ENCODE measurements around the gene ING4.

ING4 gene

DNA sequence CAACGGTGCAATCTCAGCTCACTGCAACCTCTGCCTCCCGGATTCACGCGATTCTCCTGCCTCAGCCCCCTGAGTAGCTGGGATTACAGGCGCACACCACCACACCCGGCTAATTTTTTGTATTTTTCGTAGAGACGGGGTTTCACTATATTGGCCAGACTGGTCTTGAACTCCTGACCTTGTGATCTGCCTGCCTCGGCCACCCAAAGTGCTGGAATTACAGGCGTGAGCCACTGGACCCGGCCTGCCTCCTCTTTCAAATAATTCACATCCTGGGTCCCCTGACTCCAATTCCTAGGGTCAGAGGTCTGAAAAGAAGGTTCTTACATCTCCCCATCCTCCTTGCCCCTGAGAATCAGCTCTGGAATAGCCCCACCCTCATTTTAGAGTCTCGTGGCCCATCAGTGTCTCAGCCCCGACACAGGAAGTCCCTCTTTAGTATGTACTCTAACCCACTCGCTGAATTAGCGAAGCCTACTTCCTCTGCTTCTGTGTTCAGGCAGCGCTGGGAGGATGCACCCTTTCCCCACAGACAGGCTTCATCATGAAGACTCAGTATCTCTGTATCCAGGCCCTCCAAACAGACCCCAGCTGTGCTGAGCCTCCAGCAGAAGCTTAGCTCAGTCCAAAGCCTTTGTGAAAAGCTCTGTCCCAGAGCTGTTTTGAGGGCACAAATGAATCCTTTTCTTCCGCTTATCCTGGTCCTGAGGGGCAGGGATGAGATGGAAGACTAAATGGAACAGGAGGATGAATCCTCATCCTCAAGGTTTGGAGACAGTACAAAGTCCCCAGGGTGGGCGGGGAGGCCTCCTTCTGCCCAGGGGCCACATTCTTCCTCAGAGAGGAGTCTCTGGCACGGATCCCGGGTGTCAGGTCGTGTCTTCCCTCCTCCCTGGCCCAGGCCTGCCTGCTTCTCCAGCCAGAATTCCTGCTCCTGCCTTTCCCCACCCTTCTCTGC lies 30.6 kb downstream of the ING4 start:
- DNase-seq = no peak

- no peak for DNase-seq
Observed at GRCh38 chr12:6631549-6631961, 31.4 kb downstream of the ING4 start.

- no peak for DNase-seq
Observed at GRCh38 chr12:6630736-6631135, 32.2 kb downstream of the ING4 start.

DNA sequence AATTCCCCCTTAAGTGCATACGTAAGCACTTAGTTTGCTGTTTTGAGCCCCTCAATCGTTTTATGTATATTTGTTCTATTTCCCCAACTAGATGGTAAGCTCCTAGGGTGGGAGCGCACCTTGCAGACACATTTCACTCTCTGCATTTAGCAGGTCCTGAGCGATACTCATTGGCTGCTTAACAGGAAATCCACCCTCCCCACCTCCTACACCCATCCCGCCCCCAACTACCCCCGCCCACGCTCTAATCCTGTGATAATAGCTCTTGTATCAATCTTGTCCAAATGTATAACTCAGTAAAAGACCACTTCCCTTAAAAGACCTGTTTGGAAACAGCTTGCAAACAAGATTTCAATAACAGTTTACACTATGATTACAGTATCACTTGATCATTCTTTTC lies 35.3 kb downstream of the ING4 start:
- DNase-seq = no peak

- no peak for DNase-seq
Observed at GRCh38 chr12:6626654-6627283, 36.1 kb downstream of the ING4 start.

GRCh38 chr12:6620885-6621274 lies 42.0 kb downstream of the ING4 start:
- DNase-seq = no peak

- DNase-seq = no peak
Observed at GRCh38 chr12:6620137-6620884, 42.6 kb downstream of the ING4 start.

DNA sequence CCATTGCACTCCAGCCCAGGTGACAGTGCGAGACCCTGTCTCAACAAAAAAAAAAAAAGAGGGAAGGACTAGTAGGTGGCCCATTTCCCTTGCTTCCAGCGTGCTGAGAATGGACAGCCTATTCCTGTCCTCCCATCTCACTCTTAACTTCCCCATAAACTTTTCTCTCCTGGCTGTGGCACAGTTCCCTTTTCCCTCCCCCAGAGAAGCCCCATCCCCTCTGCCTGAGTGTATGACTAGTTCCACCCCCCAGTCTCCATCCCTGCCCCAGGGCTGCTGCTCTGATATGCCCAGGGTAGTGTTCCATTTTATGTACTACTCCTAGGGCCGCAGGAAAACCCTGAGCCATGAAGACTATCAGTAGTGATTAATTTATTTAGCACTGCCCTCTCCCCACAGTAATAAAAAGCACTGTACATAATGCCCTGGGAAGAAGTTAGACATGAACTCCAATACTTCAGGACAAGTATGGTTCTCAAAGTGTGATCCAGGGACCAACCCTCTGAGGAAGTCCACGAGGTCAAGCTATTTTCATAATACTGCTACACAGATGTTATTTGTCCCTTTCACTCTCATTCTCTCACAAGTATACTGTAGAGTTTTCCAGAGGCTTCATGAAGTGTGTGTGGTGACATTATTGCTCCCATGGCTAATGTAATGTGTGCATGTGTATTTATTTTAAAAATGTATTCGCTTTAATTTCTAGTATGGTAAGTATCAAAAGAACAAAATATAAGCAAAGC lies 44.3 kb downstream of the ING4 start:
- DNase-seq = no peak

DNA sequence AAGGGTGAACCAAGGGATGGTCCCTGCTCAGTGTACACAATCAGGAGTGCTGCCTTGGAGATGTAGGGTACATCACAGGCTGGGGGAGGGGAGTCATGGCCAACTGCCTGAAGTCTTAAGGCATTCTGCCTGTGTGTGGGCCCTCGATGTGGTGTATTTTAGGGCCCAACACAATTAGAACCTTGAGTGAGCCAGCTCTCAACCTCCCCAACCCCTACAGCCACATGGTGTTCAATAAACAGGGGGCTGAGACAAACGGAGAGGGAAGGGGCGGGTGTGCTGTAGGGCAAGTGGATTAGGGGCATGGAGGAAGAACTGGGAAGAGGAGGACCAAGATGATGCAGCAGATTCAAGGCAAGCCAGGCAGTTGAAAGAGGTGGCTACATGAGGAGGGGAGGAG lies 47.1 kb downstream of the ING4 start:
- no peak for DNase-seq

DNA sequence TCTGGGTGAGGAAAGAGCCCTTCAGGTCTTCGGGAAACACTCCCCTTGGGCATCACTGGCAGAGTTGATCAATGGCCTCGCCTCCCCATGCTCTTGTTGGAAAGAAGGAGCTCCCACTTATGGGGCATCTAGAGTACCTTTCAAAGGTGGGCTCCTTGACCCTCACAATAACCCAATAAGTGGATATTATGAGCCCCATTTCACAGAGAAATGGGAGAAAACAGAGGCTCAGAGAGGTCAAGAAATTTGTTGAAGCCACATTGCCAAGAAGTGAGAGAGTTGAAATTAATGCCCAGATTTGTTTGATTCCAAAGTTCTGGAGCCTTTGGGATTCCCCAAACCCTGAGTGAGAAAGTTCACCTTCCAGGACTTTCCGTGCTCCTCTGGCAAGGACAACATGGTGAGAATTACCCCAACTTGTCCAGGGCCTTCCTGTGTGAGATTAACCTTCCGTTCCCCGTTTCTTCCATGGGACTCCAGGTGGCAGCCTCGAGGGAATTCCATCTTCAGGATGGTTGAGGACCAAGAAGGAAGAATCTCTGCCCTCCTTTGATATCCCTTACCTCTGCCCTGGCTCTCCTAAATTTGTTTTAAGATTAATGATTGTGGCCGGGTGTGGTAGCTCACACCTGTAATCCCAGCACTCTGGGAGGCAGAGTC lies 48.3 kb downstream of the ING4 start:
- no peak for DNase-seq

DNA sequence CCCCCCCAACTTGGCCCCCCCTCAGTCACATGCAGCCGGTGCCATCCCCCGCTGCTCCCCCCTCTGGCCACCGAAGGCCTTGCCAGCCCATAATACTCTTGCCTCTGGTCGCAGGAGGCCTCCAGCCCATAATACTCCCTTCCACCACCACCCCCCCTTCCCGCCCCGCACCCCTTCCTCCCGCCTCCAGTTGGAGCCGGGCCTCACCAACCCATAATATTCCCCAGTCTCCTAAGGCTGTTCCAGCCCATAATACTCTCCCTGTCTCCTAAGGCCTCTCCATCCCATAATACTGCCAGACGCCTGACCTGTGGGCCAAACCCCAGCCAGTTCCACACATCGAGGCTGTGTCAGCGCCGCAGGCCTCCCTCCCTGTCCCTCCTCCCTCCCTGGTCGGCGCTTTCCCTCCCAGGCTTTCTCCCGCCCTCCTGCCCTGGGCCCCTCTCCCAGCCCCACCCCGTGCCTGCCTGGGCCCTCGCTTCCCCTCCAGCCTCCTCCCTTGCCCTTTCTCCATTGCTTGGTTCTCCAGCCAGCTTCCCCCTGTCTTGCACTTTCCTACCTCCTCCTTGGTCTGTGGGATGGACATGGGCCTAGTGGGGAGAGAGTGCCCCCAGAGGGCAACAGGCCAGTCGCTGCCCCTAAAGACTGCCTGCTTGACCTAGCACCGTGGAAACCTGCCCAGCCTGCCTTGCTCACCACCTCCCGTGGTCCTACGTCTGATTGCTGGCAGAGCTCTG lies 49.0 kb downstream of the ING4 start:
- peak; percentile 79 for DNase-seq

GRCh38 chr12:6613015-6613775 lies 49.7 kb downstream of the ING4 start:
- no peak for DNase-seq

- DNase-seq = no peak
Observed at GRCh38 chr12:6612652-6613014, 50.3 kb downstream of the ING4 start.

DNA sequence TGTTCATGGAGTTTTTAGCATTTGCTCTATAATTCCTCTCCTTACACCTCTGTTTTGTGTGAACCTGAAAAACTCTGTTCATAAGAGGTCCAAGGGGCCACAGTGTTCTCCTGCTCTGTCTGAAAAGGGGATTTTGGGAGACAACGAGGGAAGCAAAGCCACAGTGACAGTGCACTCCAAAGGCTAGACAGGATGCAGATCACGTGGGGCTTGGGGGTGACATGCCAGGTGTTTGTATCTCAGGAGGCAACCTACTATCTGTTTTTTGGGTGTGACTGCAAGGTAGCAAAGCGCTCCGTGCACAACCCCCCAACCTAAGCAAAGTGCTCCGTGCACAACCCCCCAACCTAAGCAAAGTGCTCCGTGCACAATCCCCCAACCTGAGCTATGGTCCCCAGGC lies 50.7 kb downstream of the ING4 start:
- DNase-seq = no peak

- DNase-seq = no peak
Observed at GRCh38 chr12:6608592-6609281, 54.2 kb downstream of the ING4 start.

GRCh38 chr12:6607751-6608591 lies 54.9 kb downstream of the ING4 start:
- no peak for DNase-seq

DNA sequence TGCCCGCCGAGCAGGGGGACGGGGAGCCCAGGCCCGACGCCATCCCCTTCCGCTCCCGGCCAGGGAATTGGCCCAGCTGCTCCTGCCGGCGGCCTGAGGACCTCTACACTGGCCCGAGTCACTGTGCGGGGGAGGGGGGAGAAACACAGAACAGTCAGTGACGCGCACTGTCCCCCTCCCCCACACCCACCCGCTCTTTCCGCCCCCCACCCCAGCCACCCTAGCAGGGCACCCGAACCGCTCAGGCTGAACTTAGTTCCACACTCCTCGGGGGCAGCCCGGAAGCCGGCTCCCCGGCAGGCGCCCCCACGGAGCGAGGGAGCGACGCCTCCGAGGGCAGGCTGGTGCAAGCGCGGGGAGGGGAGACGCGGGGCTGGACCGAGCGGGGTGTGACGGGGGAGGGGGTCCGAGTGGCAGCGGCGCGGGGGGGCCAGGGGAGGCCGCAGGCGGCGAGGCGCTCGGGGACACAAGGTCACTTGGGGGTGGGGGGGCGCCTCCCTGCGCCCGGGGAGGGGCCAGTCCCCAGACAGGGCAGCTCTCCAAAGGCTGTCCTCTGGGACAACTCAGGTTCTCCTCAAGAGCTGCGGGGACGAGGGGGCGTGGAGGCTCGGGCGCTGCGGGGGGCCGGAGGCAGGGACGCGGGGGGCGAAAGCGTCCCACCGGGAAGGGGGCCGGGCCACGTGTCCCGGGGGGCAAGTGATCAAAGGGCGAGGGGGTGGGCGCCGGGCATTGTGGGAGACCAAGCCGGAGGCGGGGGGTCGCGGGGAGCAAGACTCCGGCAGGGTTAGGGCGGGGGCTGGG lies 56.4 kb downstream of the ING4 start:
- no peak for DNase-seq

Measured in amniotic stem cell (primary cell).